Astrocyte of the cerebellum (primary cell): ENCODE measurements around the gene P2RX6.
"Not testable (repeated sequence)": the region's sequence is repeated elsewhere in the genome, so short reads cannot be mapped to it uniquely, and the experiment has no call there.

Experiments used
- DNase-seq: peaks from one replicate; pipeline ENCODE4 v3.0.0-alpha.2; 2011; ENCODE audit warnings: low read depth
- H3K4me3 ChIP-seq: 2 replicates; pipeline ENCODE4 v1.5.1; 2011; ENCODE audit warnings: mild to moderate bottlenecking, low read depth, low read length, moderate library complexity
- CTCF ChIP-seq: IDR thresholded peaks from 2 replicates; pipeline ENCODE4 v1.5.1; 2012; ENCODE audit warnings: low read length, low read depth, moderate library complexity, mild to moderate bottlenecking; ENCODE audit errors: missing control alignments
- in situ Hi-C: cut with HindIII; loops from 2 replicates; pipeline ENCODE4 v1.10.0; 2017; ENCODE audit warnings: low sequenced_read_pairs

The P2RX6 gene

GRCh38 chr22:20970939-20971657, 43.9 kb upstream of the P2RX6 start:
- no peak for DNase-seq
- in situ Hi-C loops: no loop called here
- H3K4me3 ChIP-seq: no peak overlapping the region
- no peak for TF ChIP-seq CTCF

GRCh38 chr22:20972014-20972694, 42.8 kb upstream of the P2RX6 start:
- H3K4me3 ChIP-seq, in situ Hi-C loops, DNase-seq: not testable (repeated sequence)

GRCh38 chr22:20972933-20973577, 41.9 kb upstream of the P2RX6 start:
- no peak for TF ChIP-seq CTCF
- DNase-seq: no peak
- in situ Hi-C loops: no loop called here
- no peak overlapping the region for H3K4me3 ChIP-seq

- no peak for TF ChIP-seq CTCF
- no peak overlapping the region for H3K4me3 ChIP-seq
- DNase-seq: no peak
- in situ Hi-C loops: no loop called here
These were observed 41.2 kb upstream of the P2RX6 start for GRCh38 chr22:20973634-20974286.

- DNase-seq: no peak
- in situ Hi-C loops: no loop called here
- no peak for TF ChIP-seq CTCF
- H3K4me3 ChIP-seq: no peak overlapping the region
These were observed 40.5 kb upstream of the P2RX6 start for GRCh38 chr22:20974336-20974955.

GRCh38 chr22:20975541-20976290, 39.2 kb upstream of the P2RX6 start:
- H3K4me3 ChIP-seq: no peak overlapping the region
- in situ Hi-C loops: no loop called here
- no peak for DNase-seq
- no peak for TF ChIP-seq CTCF
